K562 (cell line): ENCODE results near the gene CD14.

Source experiments
- ATF2 ChIP-seq: sonication (generic); formaldehyde crosslinking; IDR thresholded peaks from 2 replicates; pipeline ENCODE4 v1.8.1; 2022; ENCODE audit warnings: missing genetic modification reagents
- CBFA2T2 ChIP-seq: fragments of 450-650 bp; conservative IDR thresholded peaks from 2 replicates; pipeline ENCODE4 v1.6.1; 2017; ENCODE audit warnings: mild to moderate bottlenecking
- CBX5 ChIP-seq: IDR thresholded peaks from 2 replicates; pipeline ENCODE4 v1.6.1; 2014; ENCODE audit warnings: low read depth, borderline replicate concordance
- CREB1 ChIP-seq, 2 experiments: sonication (generic) in 1 of 2; formaldehyde crosslinking in 1 of 2; IDR thresholded peaks; 2 replicates each; pipeline versions ENCODE4 v1.6.1 to v1.8.0; 2012 to 2022; ENCODE audit warnings: inconsistent platforms in 1 of 2, mild to moderate bottlenecking in 1 of 2, missing genetic modification reagents in 1 of 2, moderate library complexity in 1 of 2
- EP300 ChIP-seq: IDR thresholded peaks from 2 replicates; pipeline ENCODE4 v1.6.1; 2012; ENCODE audit warnings: low read length, improper control_type of control experiment
- ERF ChIP-seq: fragments of 450-650 bp; formaldehyde crosslinking; IDR thresholded peaks from 2 replicates; pipeline ENCODE4 v1.4.0; 2020; ENCODE audit warnings: mild to moderate bottlenecking, mixed read lengths
- NFE2 ChIP-seq: IDR thresholded peaks from 2 replicates; pipeline ENCODE4 v1.6.1; 2014; ENCODE audit warnings: antibody characterized with exemption, low read depth
- NR2C1 ChIP-seq, 2 experiments: fragments of 450-650 bp; IDR thresholded peaks; 2 replicates each; pipeline ENCODE4 v1.6.1; 2017; ENCODE audit warnings: mild to moderate bottlenecking in 2 of 2, antibody characterized with exemption in 1 of 2, inconsistent platforms in 1 of 2, missing compliant biosample characterization in 1 of 2, missing genetic modification characterization in 1 of 2
- NR2C2 ChIP-seq, 2 experiments: fragments of 200-800 bp in 1 of 2; sonication (Bioruptor generic) in 1 of 2; sonication (generic) in 1 of 2; formaldehyde crosslinking in 1 of 2; IDR thresholded peaks; 2 replicates each; pipeline versions ENCODE4 v1.6.1 to v1.8.0; 2016 to 2022; ENCODE audit warnings: mild to moderate bottlenecking in 1 of 2, missing compliant biosample characterization in 1 of 2, missing genetic modification characterization in 1 of 2, missing genetic modification reagents in 1 of 2
- ZBTB1 ChIP-seq: sonication (generic); formaldehyde crosslinking; IDR thresholded peaks from 2 replicates; pipeline ENCODE4 v1.8.1; 2023; ENCODE audit warnings: missing genetic modification reagents, low read depth, mild to moderate bottlenecking, borderline replicate concordance
- ZNF280B ChIP-seq: fragments of 250-450 bp; sonication (Bioruptor Pico); IDR thresholded peaks from 2 replicates; pipeline ENCODE4 v1.5.1; 2021; ENCODE audit warnings: mild to moderate bottlenecking
- ZNF551 ChIP-seq: fragments of 250-450 bp; sonication (Bioruptor Pico); IDR thresholded peaks from 2 replicates; pipeline ENCODE4 v1.5.0; 2021; ENCODE audit warnings: mild to moderate bottlenecking, moderate library complexity
- TF ChIP-seq, protein P1 (sequence below), 3 experiments: IDR thresholded peaks in 2 of 3; conservative IDR thresholded peaks in 1 of 3; 2 replicates each; pipeline ENCODE4 v1.5.1; 2011 to 2012; ENCODE audit warnings: low read length in 3 of 3, mild to moderate bottlenecking in 3 of 3, control low read depth in 2 of 3, improper control_type of control experiment in 1 of 3, inconsistent platforms in 1 of 3, low read depth in 1 of 3, mixed read lengths in 1 of 3, moderate library complexity in 1 of 3; ENCODE audit not compliant: insufficient read depth in 2 of 3

GRCh38 chr5:140674629-140675028, 41.7 kb upstream of the CD14 start:
- TF ChIP-seq NR2C2 (CRISPR knock-in tag; IDR thresholded peaks at IDR 0.05) (no peak), NR2C2 (tag; IDR thresholded peaks at IDR 0.05) (no peak), CBFA2T2 (no peak), NR2C1 (IDR thresholded peaks at IDR 0.05) (no peak), NR2C1 (tag; IDR thresholded peaks at IDR 0.05) (no peak), CREB1 (IDR thresholded peaks at IDR 0.05) (no peak), CREB1 (CRISPR knock-in tag; IDR thresholded peaks at IDR 0.05) (no peak), EP300 (no peak), ERF (no peak), NFE2 (no peak), ATF2 (CRISPR knock-in tag) (no peak), ZNF551 (CRISPR knock-in tag) (no peak), CBX5 (no peak), ZBTB1 (CRISPR knock-in tag) (no peak), ZNF280B (no peak)
- TF ChIP-seq, protein P1, sequence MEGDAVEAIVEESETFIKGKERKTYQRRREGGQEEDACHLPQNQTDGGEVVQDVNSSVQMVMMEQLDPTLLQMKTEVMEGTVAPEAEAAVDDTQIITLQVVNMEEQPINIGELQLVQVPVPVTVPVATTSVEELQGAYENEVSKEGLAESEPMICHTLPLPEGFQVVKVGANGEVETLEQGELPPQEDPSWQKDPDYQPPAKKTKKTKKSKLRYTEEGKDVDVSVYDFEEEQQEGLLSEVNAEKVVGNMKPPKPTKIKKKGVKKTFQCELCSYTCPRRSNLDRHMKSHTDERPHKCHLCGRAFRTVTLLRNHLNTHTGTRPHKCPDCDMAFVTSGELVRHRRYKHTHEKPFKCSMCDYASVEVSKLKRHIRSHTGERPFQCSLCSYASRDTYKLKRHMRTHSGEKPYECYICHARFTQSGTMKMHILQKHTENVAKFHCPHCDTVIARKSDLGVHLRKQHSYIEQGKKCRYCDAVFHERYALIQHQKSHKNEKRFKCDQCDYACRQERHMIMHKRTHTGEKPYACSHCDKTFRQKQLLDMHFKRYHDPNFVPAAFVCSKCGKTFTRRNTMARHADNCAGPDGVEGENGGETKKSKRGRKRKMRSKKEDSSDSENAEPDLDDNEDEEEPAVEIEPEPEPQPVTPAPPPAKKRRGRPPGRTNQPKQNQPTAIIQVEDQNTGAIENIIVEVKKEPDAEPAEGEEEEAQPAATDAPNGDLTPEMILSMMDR (IDR thresholded peaks at IDR 0.05 in 2 of 3, conservative IDR thresholded peaks at IDR 0.05 in 1 of 3; ENCODE audit: insufficient read depth in 2 of 3, low read depth in 1 of 3, low read length in 3 of 3), result no peak
